AG04449 (cell line): ENCODE data around the gene PNPLA6.

Experiments used
- CTCF ChIA-PET: fragments of 350-600 bp; formaldehyde crosslinking; extraction: SDS; loops from one replicate; lab custom pipeline; 2021; ENCODE audit warnings: antibody characterized with exemption; lab: Yijun Ruan, JAX
- POLR2A ChIA-PET: fragments of 400-600, 350-600 bp; formaldehyde crosslinking; extraction: SDS; loops from one replicate; lab custom pipeline; 2020; ENCODE audit warnings: antibody characterized with exemption, inconsistent platforms; lab: Yijun Ruan, JAX
- DNase-seq: peaks from one replicate; pipeline ENCODE4 v3.0.0-alpha.2; 2010; ENCODE audit warnings: low read depth, low spot score
- H3K4me3 ChIP-seq: 2 replicates; pipeline ENCODE4 v1.5.1; 2011; ENCODE audit warnings: low read depth, mild to moderate bottlenecking, control low read depth, low read length
- TF ChIP-seq, protein P1 (sequence below): IDR thresholded peaks from one replicate; pipeline ENCODE4 v1.5.1; 2011; ENCODE audit warnings: mild to moderate bottlenecking, moderate library complexity, low read length, control low read depth, inconsistent platforms; ENCODE audit not compliant: insufficient read depth; ENCODE audit errors: missing control alignments

PNPLA6 gene

DNA sequence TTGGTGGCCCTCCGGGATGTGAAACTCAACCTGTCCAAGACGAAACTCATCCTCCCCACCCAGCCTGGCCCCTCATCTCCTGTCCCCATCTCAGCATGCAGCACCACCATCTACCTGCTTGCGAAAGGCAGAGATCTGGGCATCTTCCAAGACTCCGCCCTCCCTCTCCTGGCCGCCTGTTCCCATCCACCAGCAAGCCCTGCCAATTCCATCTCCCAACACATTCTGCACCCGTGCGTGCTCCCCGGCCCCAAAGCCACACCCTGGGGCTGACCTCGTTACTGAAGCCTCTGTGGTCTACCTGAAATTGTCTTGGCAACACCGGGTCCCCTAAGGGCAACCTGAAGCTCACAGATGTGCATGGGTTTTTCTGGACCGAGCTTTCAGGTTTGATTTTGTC lies 46.9 kb downstream of the PNPLA6 start:
- TF ChIP-seq, protein P1, sequence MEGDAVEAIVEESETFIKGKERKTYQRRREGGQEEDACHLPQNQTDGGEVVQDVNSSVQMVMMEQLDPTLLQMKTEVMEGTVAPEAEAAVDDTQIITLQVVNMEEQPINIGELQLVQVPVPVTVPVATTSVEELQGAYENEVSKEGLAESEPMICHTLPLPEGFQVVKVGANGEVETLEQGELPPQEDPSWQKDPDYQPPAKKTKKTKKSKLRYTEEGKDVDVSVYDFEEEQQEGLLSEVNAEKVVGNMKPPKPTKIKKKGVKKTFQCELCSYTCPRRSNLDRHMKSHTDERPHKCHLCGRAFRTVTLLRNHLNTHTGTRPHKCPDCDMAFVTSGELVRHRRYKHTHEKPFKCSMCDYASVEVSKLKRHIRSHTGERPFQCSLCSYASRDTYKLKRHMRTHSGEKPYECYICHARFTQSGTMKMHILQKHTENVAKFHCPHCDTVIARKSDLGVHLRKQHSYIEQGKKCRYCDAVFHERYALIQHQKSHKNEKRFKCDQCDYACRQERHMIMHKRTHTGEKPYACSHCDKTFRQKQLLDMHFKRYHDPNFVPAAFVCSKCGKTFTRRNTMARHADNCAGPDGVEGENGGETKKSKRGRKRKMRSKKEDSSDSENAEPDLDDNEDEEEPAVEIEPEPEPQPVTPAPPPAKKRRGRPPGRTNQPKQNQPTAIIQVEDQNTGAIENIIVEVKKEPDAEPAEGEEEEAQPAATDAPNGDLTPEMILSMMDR: no peak
- no peak overlapping the region for H3K4me3 ChIP-seq
- CTCF ChIA-PET: interaction anchor here (1.2 to 6.5 kb wide), 2 partner anchors 14 to 98 kb away, joined by 5 to 31 read pairs; partner anchors contain the start of gene TRAPPC5
- no peak for DNase-seq
- POLR2A ChIA-PET: no interaction called here

GRCh38 chr19:7589822-7590221 lies 54.3 kb downstream of the PNPLA6 start:
- DNase-seq: no peak
- TF ChIP-seq, protein P1: no peak
- ChIA-PET CTCF (interaction anchor here (3.1 kb wide), 1 partner anchor 22 kb away, joined by 8 read pairs; no protein-coding TSS in a partner anchor), POLR2A (no interaction called here)
- H3K4me3 ChIP-seq: no peak overlapping the region

DNA sequence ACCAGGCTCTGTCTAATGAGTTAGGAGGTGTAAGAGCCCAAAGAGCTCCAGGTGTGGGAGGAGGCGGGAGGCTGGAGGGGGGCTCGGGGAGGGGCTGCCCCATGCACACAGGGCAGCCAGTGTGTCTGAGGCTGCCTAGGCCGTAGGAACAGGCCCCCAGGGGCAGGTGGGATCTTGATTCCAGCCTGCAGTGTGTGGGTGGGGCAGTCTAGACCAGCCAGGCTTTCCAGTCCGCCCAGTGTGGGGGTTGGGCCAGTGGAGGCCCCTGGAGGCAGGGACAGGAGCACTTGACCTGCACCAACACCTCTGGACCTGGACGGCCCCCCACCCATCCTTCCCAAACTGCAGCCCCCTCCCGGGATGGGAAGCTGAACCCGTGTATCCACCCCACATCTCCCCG lies 54.7 kb downstream of the PNPLA6 start:
- TF ChIP-seq, protein P1: no peak
- no peak overlapping the region for H3K4me3 ChIP-seq
- ChIA-PET CTCF (interaction anchor here (0.9 to 3.1 kb wide), 2 partner anchors 22 to 223 kb away, joined by 3 to 8 read pairs; no protein-coding TSS in a partner anchor), POLR2A (no interaction called here)
- no peak for DNase-seq

- TF ChIP-seq, protein P1: no peak
- DNase-seq: no peak
- ChIA-PET CTCF (interaction anchor here (0.7 to 1.4 kb wide), 2 partner anchors 28 to 85 kb away, joined by 4 to 5 read pairs; partner anchors contain the start of gene TRAPPC5), POLR2A (no interaction called here)
- H3K4me3 ChIP-seq: no peak within 1 kb of the TSS
Measured at GRCh38 chr19:7595466-7596133, 60.1 kb downstream of the PNPLA6 start, which contains the start of gene CAMSAP3. CAMSAP3 (plus strand) TSS chr19:7595863; CDS start chr19:7596003, 140 bp downstream.

DNA sequence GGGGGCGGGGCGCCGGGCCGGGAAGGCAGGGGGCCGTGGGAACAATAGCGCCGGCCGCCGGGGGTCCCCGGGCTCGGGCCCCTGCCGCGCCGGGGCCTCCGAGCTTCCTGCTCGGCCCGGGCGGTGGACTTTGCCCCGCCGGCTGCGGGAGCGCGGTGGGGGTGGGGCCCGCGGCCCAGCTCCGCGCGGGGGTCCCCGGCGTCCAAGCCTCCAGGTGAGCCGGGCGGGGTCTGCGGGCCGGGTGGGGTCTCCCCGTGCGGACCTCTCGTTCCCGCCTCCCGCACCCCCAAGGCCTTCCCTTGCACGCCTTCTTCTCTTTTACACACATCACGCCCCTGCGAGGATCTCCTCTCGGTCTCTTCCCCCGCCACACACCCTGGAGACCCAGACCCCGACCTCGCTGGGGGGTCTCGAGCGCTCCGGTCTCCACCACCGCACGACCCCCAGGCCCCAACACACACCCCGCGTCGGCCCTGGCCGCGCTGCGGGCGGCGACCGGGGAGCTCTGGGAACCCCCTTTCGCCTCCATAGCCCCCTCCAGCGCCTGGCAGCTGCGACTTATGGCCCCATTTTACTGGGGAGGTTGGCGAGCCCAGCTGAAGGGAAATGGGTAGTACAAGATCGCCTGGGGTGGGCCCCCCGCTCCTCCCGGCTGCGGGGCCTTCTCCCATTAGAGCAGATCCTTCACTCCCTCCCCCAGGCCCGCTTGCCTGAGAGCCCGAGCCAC lies 60.9 kb downstream of the PNPLA6 start:
- TF ChIP-seq, protein P1: no peak
- no peak overlapping the region for H3K4me3 ChIP-seq
- ChIA-PET CTCF (interaction anchor here (1.4 kb wide), 1 partner anchor 85 kb away, joined by 4 read pairs; the partner anchor contains the start of gene TRAPPC5), POLR2A (no interaction called here)
- DNase-seq: no peak

DNA sequence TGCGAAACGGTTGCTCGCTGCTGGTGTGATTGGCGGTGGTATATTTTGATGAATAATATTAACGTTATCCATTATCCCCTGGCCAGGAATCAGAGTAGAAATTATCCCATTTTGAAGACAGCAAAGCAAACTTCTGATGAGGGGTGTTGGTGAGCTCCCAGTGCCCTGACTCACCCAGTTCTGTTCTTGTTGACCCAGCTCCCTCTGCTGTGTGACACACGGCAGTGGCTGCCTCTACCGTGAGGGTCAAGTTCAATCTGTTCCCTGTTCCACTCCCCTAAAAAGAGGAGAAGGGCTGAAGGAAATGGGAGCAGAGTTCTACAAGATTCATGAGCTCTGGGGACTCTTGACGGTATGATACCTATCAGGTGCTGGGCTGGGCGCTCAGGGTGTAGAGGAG lies 62.2 kb downstream of the PNPLA6 start:
- DNase-seq: no peak
- CTCF ChIA-PET: interaction anchor here (1.7 kb wide), 1 partner anchor 30 kb away, joined by 6 read pairs; no protein-coding TSS in a partner anchor
- POLR2A ChIA-PET: no interaction called here
- TF ChIP-seq, protein P1: no peak
- no peak overlapping the region for H3K4me3 ChIP-seq
